Measurements from ENCODE around the gene PROCA1.

Gene PROCA1

DNA sequence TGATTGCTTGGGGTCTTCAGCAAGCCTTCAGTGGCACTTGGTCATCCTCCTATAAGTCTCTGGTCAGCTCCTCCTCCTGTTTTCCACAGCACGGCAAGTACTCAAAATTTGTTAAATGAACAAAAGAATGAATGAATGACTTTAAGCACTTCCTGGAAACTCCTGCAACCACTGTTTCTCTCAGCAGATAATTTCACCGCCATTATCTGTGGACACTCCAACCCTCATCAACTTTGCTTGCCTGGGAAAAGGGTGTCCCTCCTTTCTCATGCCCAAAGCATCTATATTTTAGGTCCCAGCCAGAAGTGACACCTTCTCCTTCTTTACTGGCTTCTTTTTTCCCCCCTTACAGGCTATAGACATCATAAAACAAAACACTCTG, 4.4 kb downstream of the PROCA1 start:
- no peak for DNase-seq (ENCODE audit: low read depth)

GRCh38 chr17:28706471-28707338, 5.0 kb downstream of the PROCA1 start:
- DNase-seq (ENCODE audit: low read depth): no peak

DNA sequence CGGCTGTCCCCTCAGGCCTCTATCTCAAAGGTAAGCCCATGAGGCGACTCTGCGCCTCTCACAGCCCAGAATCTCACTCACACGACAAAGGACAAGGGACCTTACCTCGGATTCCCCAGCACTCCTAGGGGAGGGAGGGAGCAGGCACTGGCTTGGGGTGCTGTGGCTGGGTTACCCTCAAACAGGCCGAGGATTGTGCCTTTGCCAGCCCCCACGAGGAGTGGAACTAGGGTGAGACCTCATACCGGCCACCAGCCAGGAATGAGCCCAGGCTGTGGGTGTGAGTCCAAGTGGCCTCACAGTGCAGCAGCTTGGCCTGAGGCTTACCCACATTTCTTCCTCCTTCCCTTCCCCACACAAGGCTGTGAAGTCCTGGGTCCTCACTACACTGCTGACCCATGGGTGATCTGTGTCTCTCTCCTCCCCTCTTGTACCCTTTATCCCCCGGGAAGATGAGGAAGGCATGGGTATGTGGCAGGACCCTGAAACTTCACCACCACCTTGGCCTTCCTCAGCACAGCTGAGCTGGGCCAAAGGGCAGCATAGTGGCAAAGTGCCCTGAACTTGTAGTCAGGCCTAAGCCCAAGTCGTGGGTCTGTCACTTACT, 5.9 kb downstream of the PROCA1 start:
- no peak for DNase-seq (ENCODE audit: low read depth)

DNA sequence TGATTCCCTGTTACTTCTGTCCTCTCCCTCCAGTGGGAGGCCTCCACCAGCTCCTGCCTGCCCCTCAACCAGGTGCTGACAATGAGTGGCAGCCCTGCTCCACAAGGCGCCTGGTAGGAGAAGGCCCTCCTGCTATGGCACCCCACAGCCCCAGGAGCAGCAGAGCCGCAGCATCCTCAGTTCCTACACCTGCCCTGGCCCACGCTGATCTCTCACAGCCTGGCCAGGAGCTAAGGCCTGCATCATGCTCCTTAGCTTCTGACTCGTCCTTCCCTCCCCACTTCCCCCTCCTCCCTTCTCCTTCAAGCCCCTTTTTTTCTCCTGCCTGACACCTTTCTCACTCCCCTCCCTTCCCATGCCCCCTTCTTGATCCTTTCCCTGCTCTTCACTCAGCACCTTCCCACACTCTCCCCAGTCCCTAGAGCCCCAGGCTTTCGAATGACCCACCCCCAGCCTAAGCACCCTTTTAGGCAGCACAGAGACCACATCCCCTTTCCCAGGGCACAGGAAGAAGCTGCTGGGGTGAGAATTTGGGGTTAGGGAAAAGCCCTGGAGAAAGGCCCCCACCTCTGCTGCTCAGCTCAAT, 6.5 kb downstream of the PROCA1 start:
- DNase-seq (ENCODE audit: low read depth): no peak

DNA sequence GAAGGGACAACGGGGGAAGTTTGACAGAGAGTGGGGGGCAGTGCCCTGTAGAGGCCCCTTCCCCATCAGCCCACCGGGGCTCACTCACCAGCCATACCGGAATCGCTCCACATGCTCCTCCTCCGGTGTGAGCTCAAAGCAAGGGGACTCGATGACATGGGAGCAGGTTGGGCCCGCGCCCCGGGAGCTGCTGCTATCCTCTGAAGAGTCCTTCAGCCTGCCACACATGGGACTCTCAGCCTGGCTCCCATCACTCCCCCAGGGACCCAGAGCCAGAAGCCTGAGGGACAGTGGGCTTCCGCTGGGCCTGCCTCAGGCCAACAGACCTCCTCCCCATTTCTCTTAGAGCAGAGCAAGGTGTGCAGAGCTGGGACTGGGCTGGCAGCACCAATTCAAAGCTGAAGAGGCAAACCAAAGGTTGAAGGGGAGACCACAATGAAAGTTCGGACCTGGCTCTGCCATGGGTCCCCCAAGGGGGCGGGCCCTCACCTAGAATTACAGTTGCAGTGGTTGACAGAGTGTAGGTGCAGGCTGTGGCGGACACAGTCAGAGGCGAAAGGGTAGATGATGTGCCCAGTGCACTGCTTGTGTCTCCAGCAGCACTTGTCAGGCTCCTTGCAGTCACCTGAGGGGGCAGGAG, 7.3 kb downstream of the PROCA1 start:
- no peak for DNase-seq (ENCODE audit: low read depth)

DNA sequence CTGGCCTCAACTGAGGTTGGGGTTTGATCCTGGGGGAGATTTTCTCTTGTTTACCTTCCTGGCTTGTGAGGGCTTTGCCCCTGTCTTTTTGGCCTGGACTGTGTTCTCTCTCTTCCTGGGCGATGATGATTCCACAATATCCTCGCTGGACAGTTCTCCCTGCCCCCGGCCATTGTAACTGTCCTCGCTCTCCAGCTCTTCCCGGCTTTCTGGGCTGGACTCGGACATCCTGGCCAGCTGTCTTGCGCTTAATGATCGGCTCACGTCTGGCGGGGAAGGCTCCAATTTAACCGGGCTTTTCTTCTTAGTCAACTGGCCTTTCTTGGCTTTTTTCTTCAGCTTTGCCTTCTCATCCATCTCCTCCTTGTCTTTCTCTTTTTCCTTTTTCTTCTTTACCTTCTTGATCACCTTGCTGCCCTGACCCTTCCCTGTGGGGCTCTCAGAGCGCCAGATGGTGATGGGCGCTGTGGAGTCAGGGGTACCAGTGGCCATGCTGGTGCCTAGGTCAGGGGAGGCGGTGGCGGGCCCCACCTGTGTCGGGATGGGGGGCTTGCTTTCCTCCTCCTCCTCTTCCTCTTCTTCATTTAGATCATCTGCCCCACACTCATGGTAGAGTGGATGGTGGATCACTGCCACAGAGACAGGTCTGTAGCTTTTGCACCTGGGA, 8.0 kb downstream of the PROCA1 start:
- DNase-seq (ENCODE audit: low read depth): no peak

DNA sequence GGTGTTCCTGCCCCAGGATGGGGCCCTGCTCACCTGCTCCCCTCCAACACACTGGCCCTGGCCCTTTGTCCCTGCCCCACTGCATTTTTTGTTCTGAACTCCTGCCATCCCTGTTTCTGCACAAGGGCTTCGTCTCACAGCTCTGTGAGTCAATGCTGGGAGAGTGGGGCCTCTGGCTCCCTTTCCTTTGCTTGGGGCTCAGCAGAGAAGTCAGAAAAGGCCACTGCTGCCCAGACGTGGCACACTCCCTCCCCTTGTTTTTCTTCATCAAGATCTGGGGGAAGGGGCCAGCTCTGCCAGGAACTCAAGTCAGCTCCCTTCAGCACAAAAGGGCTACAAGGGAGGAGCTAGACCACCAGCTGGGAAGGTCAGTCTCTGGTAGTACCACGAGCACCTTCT, 8.9 kb downstream of the PROCA1 start:
- DNase-seq (ENCODE audit: low read depth): no peak

- no peak for DNase-seq (ENCODE audit: low read depth)
Measured at GRCh38 chr17:28702026-28702751, 9.5 kb downstream of the PROCA1 start.

DNA sequence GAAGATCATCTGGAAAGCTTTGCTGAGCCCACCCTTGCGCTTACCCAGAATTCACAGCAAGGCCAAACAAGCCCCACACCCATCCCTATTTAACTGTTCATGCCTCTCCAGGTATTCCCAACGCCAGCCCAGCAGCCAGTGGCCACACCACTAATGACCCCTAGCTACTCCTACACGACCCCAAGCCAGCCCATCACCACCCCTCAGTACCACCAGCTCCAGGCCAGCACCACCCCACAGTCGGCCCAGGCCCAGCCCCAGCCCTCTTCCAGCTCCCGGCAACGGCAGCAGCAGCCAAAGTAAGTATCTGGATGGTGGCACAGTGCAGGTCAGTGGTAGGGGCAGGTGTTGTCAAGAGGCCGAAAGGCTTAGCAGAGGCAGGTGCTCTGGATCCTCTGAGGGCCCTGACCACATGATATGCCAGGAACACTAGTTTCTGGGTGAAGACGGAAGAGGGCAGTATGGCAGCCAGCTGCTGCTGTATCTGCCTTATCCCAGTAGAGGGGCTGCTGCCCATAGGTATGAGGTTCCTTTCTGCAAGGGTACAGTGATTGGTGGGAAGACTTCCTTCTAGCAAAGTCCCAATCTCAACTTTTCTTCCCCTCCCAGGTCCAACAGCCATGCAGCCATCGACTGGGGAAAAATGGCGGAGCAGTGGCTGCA, 10.7 kb downstream of the PROCA1 start:
- no peak for DNase-seq (ENCODE audit: low read depth)

GRCh38 chr17:28700278-28700677, 11.4 kb downstream of the PROCA1 start:
- no peak for DNase-seq (ENCODE audit: low read depth)

DNA sequence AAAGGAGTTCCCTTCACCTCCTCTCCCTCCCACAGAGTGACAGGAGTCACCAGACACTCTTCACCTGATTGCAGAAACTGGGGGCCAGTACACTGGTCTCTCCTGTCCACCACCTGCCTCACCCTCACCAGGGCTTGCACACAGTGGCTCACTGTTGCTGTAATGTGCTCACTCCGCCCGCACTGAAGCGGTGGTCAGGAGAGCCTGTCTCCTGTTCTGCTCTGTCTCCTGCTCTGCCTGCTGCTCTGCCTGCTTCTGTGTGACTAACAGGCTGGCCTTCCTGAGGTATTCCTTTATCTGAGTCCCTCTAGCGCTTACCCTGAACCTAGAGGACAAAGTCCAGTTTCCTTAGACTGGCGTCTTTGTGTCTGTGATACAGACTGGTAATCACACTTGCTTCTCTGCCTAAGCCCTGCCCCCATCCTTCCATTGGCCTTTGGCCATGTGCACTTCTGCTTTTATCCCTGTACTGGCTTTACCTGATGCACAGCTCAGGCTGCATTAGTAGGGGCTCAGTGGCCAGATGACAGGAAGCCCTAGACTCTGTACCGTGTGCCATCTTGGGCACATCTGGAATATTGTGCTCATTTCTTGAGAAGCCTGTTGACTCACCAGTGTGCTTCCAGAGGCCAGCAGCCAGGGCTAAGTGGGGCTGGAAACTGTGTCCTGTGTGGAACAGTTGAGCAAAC, 13.3 kb downstream of the PROCA1 start:
- DNase-seq (ENCODE audit: low read depth): no peak

GRCh38 chr17:28693869-28694268, 17.8 kb downstream of the PROCA1 start:
- DNase-seq (ENCODE audit: low read depth): no peak

DNA sequence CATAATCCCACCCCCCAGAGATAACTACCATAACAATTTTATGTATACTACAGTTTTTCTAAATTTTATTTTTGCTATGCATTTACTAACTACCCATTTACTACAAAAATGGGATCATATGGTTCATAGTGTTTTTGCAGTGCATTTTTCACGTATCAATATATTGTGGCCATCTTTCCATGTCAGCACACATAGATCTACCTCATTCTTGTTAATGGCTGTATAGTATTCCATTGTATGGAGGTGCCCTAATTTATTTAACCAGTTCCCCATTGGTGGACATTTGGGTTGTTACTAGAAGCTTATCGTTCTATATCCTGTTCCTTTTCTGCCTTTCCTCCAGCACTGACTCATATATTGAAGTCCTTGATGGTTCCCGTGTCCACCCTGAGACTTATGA, 22.7 kb downstream of the PROCA1 start:
- DNase-seq (ENCODE audit: low read depth): no peak

DNA sequence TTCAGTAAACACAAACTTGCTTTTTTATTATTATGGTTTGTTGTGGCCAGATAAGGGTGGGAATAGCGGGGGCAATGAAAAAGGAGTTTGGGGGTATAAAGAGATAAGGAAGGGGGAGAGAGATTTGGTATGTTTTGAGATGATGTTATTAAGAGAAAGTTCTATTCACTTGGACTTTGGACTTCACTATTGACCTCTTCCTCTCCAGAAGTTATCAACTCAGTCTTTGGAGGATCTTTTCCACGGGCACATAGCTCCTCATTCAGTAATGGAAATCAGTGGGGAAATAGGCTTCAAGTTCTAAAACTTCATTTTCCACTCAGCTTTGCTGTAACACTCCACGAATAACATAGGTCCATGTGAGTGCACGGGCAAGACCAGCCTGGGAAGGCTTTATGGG, 23.2 kb downstream of the PROCA1 start:
- DNase-seq (ENCODE audit: low read depth): no peak

DNA sequence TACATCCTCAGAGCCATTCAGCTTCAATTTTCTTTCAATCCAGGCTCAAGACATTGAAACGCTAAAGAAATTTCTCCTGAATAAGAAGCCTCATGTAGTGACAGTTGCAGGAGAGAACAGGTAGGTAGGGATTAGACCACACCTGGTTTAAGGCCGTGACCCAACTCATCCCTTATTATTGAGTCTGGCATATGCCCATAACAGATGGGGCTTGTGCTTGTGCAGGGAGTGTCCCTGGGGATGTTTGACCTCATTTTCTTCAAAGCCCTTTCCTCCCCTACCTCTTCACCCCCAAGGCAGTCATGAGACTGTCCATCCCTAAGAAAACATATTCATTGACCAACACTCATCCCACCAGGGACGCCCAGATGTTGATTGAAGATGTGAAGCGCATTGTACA, 25.4 kb downstream of the PROCA1 start:
- no peak for DNase-seq (ENCODE audit: low read depth)

GRCh38 chr17:28685366-28685765, 26.3 kb downstream of the PROCA1 start:
- no peak for DNase-seq (ENCODE audit: low read depth)

DNA sequence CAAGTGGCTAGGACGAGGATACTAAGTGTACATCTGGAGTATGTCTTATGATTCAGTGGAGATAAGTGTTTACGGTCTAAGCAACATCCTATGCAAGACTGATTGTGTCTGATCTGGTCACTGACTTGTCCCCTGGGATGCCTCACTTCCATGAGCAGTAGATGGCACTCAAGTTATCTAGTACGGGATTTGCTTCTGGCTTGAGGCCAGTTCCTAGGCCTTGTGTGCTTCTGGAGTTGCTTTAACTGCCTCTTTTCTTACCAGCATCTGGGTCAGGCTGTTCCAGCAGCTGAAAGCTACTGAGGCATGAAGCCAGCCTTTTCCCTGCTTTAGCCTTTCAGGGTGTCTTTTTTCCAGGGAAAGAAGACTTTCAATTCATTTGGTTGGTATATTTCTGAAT, 26.7 kb downstream of the PROCA1 start:
- DNase-seq (ENCODE audit: low read depth): no peak

- DNase-seq (ENCODE audit: low read depth): no peak
Measured at GRCh38 chr17:28682655-28683054, 29.0 kb downstream of the PROCA1 start.

- no peak for DNase-seq (ENCODE audit: low read depth)
Measured at GRCh38 chr17:28675980-28676379, 35.7 kb downstream of the PROCA1 start.

DNA sequence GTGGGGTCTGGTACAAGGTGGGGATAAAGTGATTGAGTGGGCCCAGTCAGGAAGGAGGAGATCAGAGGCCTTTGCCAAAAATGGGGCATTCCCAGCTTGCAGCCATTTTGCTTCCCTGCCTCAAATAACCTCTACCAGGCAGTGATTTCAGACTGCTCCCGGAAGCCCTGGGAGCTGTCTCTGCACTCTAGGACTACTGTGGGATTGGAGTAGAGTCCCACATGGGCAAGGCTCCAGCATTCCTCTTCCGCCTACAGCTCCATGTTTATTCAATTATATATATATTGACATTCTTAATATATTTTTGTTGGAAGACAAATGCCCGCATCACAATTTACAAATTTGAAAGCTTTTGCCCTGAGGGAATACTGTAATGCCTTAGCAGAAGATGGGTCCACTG, 36.2 kb downstream of the PROCA1 start:
- DNase-seq (ENCODE audit: low read depth): no peak

- DNase-seq (ENCODE audit: low read depth): no peak
Measured at GRCh38 chr17:28669918-28670317, 41.8 kb downstream of the PROCA1 start.
